ENCODE data around the gene RASSF7. TPM values are rescaled to one million over a fixed set of nuclear protein-coding genes. Genes with fewer than 3 reads are reported as not detected.

Gene RASSF7
- total and polyA plus RNA-seq, 11 donors = 1.1 to 15.5 (median 5.7) TPM

- peak in 3 of 4 donors; percentile 0 to 3 (median 1) for ATAC-seq
- intact Hi-C loops (cut with DNase I) = loop anchor here in 2 of 10 donors (5.0 kb wide), 2 partner anchors 36 to 79 kb away; partner anchors contain the start of gene PHRF1 (in 1 of the 2)
Observed at GRCh38 chr11:613369-613968, 52.7 kb downstream of the RASSF7 start.

More at GRCh38 chr11:613369-613968, 52.7 kb downstream of the RASSF7 start:
- Histone ChIP-seq H3K4me3 (peak overlapping the region in 4 of 12 donors; percentile 69 to 90 (median 82)), H3K36me3 (peaks cover 0 to 65% (median 47%) of the 10 kb centered on the region in 9 donors), H3K4me1 (peaks cover 8 to 44% (median 27%) of the 10 kb centered on the region in 12 donors), H3K27me3 (no peaks in the 10 kb centered on the region), H3K9me3 (no peaks in the 10 kb centered on the region), H3K27ac (peak overlapping the region in 10 of 12 donors; percentile 13 to 99 (median 92))
- 66 to 76% (median 72%) methylated on average over 13 to 36 of the region's 36 CpGs for WGBS, 4 donors
- peak; percentile 59 to 82 (median 73) for DNase-seq
- TF ChIP-seq POLR2A (IDR thresholded peaks at IDR 0.05) = no peak
- TF ChIP-seq, protein P1, sequence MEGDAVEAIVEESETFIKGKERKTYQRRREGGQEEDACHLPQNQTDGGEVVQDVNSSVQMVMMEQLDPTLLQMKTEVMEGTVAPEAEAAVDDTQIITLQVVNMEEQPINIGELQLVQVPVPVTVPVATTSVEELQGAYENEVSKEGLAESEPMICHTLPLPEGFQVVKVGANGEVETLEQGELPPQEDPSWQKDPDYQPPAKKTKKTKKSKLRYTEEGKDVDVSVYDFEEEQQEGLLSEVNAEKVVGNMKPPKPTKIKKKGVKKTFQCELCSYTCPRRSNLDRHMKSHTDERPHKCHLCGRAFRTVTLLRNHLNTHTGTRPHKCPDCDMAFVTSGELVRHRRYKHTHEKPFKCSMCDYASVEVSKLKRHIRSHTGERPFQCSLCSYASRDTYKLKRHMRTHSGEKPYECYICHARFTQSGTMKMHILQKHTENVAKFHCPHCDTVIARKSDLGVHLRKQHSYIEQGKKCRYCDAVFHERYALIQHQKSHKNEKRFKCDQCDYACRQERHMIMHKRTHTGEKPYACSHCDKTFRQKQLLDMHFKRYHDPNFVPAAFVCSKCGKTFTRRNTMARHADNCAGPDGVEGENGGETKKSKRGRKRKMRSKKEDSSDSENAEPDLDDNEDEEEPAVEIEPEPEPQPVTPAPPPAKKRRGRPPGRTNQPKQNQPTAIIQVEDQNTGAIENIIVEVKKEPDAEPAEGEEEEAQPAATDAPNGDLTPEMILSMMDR (IDR thresholded peaks at IDR 0.05) = no peak

MicroRNA genes within 50 kb of the gene (microRNA counts, 767-probe panel; counts per million panel counts)
- 71.6 to 1,525 counts per million in 2 donors for microRNA hsa-miR-210

Small RNA genes lying within 50 kb of the gene (microRNA-seq; reads per million reads assigned to microRNA genes)
- gene MIR210 = 142 to 377 (median 269) reads per million in 4 donors

Other genes with a start within 250 kb of the RASSF7 start
- gene IFITM1, start 246.9 kb upstream of the RASSF7 start, total RNA-seq = 100 to 1,000 TPM in 6 of 9 donors, 10 to 100 TPM in 3; 61.3 to 277 (median 127) TPM
- gene IFITM1, start 246.9 kb upstream of the RASSF7 start, polyA plus RNA-seq = 100 to 1,000 TPM; 158 to 278 TPM
- gene IFITM3, start 240.1 kb upstream of the RASSF7 start, total RNA-seq = 100 to 1,000 TPM; 144 to 781 (median 214) TPM
- 100 to 1,000 TPM; 501 to 873 TPM for gene IFITM3, start 240.1 kb upstream of the RASSF7 start, polyA plus RNA-seq
- gene B4GALNT4, start 191.5 kb upstream of the RASSF7 start, total RNA-seq = 1 to 10 TPM in 2 of 9 donors, under 1 TPM in 5, not detected in 2; 0.28 to 1.9 (median 0.67) TPM
- gene B4GALNT4, start 191.5 kb upstream of the RASSF7 start, polyA plus RNA-seq = under 1 TPM; 0.68 to 0.91 TPM
- 1 to 10 TPM in 5 of 9 donors, under 1 TPM in 4; 0.15 to 2.0 (median 1.0) TPM for gene PKP3, start 166.8 kb upstream of the RASSF7 start, total RNA-seq
- under 1 TPM; 0.17 to 0.34 TPM for gene PKP3, start 166.8 kb upstream of the RASSF7 start, polyA plus RNA-seq
- gene SIGIRR, start 146.0 kb upstream of the RASSF7 start, total RNA-seq = 10 to 100 TPM; 22.6 to 65.6 (median 30.4) TPM
- 100 to 1,000 TPM in 1 of 2 donors, 10 to 100 TPM in 1; 41.2 to 105 TPM for gene SIGIRR, start 146.0 kb upstream of the RASSF7 start, polyA plus RNA-seq
- gene ANO9, start 119.0 kb upstream of the RASSF7 start, total RNA-seq = 1 to 10 TPM in 2 of 9 donors, under 1 TPM in 1, not detected in 6; 0.21 to 3.1 (median 2.7) TPM
- gene ANO9, start 119.0 kb upstream of the RASSF7 start, polyA plus RNA-seq = under 1 TPM; 0.07 to 0.19 TPM
- 10 to 100 TPM; 20.3 to 43.0 (median 25.7) TPM for gene PTDSS2, start 110.7 kb upstream of the RASSF7 start, total RNA-seq
- gene PTDSS2, start 110.7 kb upstream of the RASSF7 start, polyA plus RNA-seq = 10 to 100 TPM; 33.1 to 36.2 TPM
- gene RNH1, start 53.7 kb upstream of the RASSF7 start, total RNA-seq = 100 to 1,000 TPM; 132 to 247 (median 158) TPM
- 100 to 1,000 TPM in 1 of 2 donors, 10 to 100 TPM in 1; 58.2 to 207 TPM for gene RNH1, start 53.7 kb upstream of the RASSF7 start, polyA plus RNA-seq
- 10 to 100 TPM; 44.0 to 65.4 (median 55.6) TPM for gene HRAS, start 25.4 kb upstream of the RASSF7 start, total RNA-seq
- gene HRAS, start 25.4 kb upstream of the RASSF7 start, polyA plus RNA-seq = 10 to 100 TPM; 83.3 to 99.3 TPM
- under 1 TPM in 7 of 9 donors, not detected in 2; 0.07 to 0.35 (median 0.20) TPM for gene LRRC56, start 23.4 kb upstream of the RASSF7 start, total RNA-seq
- under 1 TPM; 0.19 to 0.30 TPM for gene LRRC56, start 23.4 kb upstream of the RASSF7 start, polyA plus RNA-seq
- gene LMNTD2, start 232 bp upstream of the RASSF7 start, total RNA-seq = 1 to 10 TPM in 2 of 9 donors, under 1 TPM in 5, not detected in 2; 0.10 to 1.6 (median 0.36) TPM
- gene LMNTD2, start 232 bp upstream of the RASSF7 start, polyA plus RNA-seq = under 1 TPM; 0.32 to 0.53 TPM
- 10 to 100 TPM; 11.6 to 21.3 (median 18.3) TPM for gene PHRF1, start 15.5 kb downstream of the RASSF7 start, total RNA-seq
- 10 to 100 TPM; 16.1 to 18.1 TPM for gene PHRF1, start 15.5 kb downstream of the RASSF7 start, polyA plus RNA-seq
- gene IRF7, start 55.0 kb downstream of the RASSF7 start, total RNA-seq = 10 to 100 TPM in 7 of 9 donors, 1 to 10 TPM in 2; 5.5 to 30.6 (median 14.9) TPM
- gene IRF7, start 55.0 kb downstream of the RASSF7 start, polyA plus RNA-seq = 10 to 100 TPM in 1 of 2 donors, 1 to 10 TPM in 1; 9.5 to 21.1 TPM
- gene CDHR5, start 64.0 kb downstream of the RASSF7 start, total RNA-seq = not detected
- gene CDHR5, start 64.0 kb downstream of the RASSF7 start, polyA plus RNA-seq = under 1 TPM in 1 of 2 donors, not detected in 1; 0.07 TPM
- gene SCT, start 66.2 kb downstream of the RASSF7 start, total RNA-seq = under 1 TPM in 1 of 9 donors, not detected in 8; 0.81 TPM
- not detected for gene SCT, start 66.2 kb downstream of the RASSF7 start, polyA plus RNA-seq
- 1 to 10 TPM in 1 of 9 donors, under 1 TPM in 5, not detected in 3; 0.20 to 1.0 (median 0.48) TPM for gene DRD4, start 76.3 kb downstream of the RASSF7 start, total RNA-seq
- gene DRD4, start 76.3 kb downstream of the RASSF7 start, polyA plus RNA-seq = under 1 TPM in 1 of 2 donors, not detected in 1; 0.07 TPM
- gene DEAF1, start 134.3 kb downstream of the RASSF7 start, total RNA-seq = 10 to 100 TPM; 11.8 to 25.6 (median 15.1) TPM
- 10 to 100 TPM; 14.3 to 17.8 TPM for gene DEAF1, start 134.3 kb downstream of the RASSF7 start, polyA plus RNA-seq
- 10 to 100 TPM in 7 of 9 donors, 1 to 10 TPM in 2; 8.9 to 18.2 (median 15.0) TPM for gene TMEM80, start 134.8 kb downstream of the RASSF7 start, total RNA-seq
- 10 to 100 TPM in 1 of 2 donors, 1 to 10 TPM in 1; 8.0 to 14.9 TPM for gene TMEM80, start 134.8 kb downstream of the RASSF7 start, polyA plus RNA-seq
- 10 to 100 TPM in 1 of 9 donors, 1 to 10 TPM in 7, under 1 TPM in 1; 0.72 to 15.5 (median 1.5) TPM for gene EPS8L2, start 145.3 kb downstream of the RASSF7 start, total RNA-seq
- 1 to 10 TPM; 1.5 to 2.6 TPM for gene EPS8L2, start 145.3 kb downstream of the RASSF7 start, polyA plus RNA-seq
- gene TALDO1, start 186.5 kb downstream of the RASSF7 start, total RNA-seq = 100 to 1,000 TPM in 5 of 9 donors, 10 to 100 TPM in 4; 80.5 to 145 (median 105) TPM
- gene TALDO1, start 186.5 kb downstream of the RASSF7 start, polyA plus RNA-seq = 100 to 1,000 TPM in 1 of 2 donors, 10 to 100 TPM in 1; 66.9 to 123 TPM
- gene GATD1, start 216.5 kb downstream of the RASSF7 start, total RNA-seq = 10 to 100 TPM; 13.4 to 30.8 (median 21.5) TPM
- gene GATD1, start 216.5 kb downstream of the RASSF7 start, polyA plus RNA-seq = 10 to 100 TPM; 20.4 to 20.5 TPM
- 1 to 10 TPM in 1 of 9 donors, under 1 TPM in 6, not detected in 2; 0.25 to 1.1 (median 0.37) TPM for gene CEND1, start 229.1 kb downstream of the RASSF7 start, total RNA-seq
- under 1 TPM; 0.46 to 0.50 TPM for gene CEND1, start 229.1 kb downstream of the RASSF7 start, polyA plus RNA-seq
- gene SLC25A22, start 237.3 kb downstream of the RASSF7 start, total RNA-seq = 10 to 100 TPM in 1 of 9 donors, 1 to 10 TPM in 8; 2.1 to 12.8 (median 4.4) TPM
- gene SLC25A22, start 237.3 kb downstream of the RASSF7 start, polyA plus RNA-seq = 10 to 100 TPM in 1 of 2 donors, 1 to 10 TPM in 1; 2.6 to 12.7 TPM
- gene PIDD1, start 244.3 kb downstream of the RASSF7 start, total RNA-seq = 10 to 100 TPM in 1 of 9 donors, 1 to 10 TPM in 8; 4.9 to 11.2 (median 6.6) TPM
- gene PIDD1, start 244.3 kb downstream of the RASSF7 start, polyA plus RNA-seq = 10 to 100 TPM in 1 of 2 donors, 1 to 10 TPM in 1; 5.5 to 11.8 TPM
- 1,000 to 10,000 TPM in 3 of 9 donors, 100 to 1,000 TPM in 6; 236 to 1,207 (median 933) TPM for gene RPLP2, start 249.0 kb downstream of the RASSF7 start, total RNA-seq
- 1,000 to 10,000 TPM in 1 of 2 donors, 100 to 1,000 TPM in 1; 998 to 1,652 TPM for gene RPLP2, start 249.0 kb downstream of the RASSF7 start, polyA plus RNA-seq